Colonic mucosa (tissue), 4 donors: Measurements from ENCODE around the gene MEIOB. TPM values are rescaled to one million over a fixed set of nuclear protein-coding genes. Genes with fewer than 3 reads are reported as not detected.

Experiments
- DNase-seq: peaks from one replicate; pipeline ENCODE4 v3.0.0-alpha.2; 2020
- H3K27ac ChIP-seq: fragments of 200-600 bp; one replicate; pipeline ENCODE4 v1.8.0; 2021
- H3K27me3 ChIP-seq: fragments of 200-600 bp; one replicate; pipeline ENCODE4 v1.8.0; 2021
- H3K36me3 ChIP-seq: fragments of 200-600 bp; one replicate; pipeline ENCODE4 v1.8.0; 2021
- H3K4me1 ChIP-seq: fragments of 200-600 bp; one replicate; pipeline ENCODE4 v1.8.0; 2021; ENCODE audit warnings: mild to moderate bottlenecking
- H3K4me3 ChIP-seq: fragments of 200-600 bp; one replicate; pipeline ENCODE4 v1.8.0; 2021
- H3K9ac ChIP-seq, 2 donors: one replicate each; pipeline ENCODE4 v1.7.0; 2013; ENCODE audit warnings: control low read depth in 2 of 2, low read depth in 2 of 2, low read length in 2 of 2
- H3K9me3 ChIP-seq: fragments of 200-600 bp; one replicate; pipeline ENCODE4 v1.8.0; 2021
- CTCF ChIP-seq: fragments of 200-600 bp; IDR thresholded peaks from one replicate; pipeline ENCODE4 v1.8.0; 2022; ENCODE audit warnings: antibody characterized with exemption, mild to moderate bottlenecking
- intact Hi-C: fragments of 100-400 bp; cut with DNase I; formaldehyde crosslinking; loops from one replicate; pipeline ENCODE4 v1.14.1; 2022
- total RNA-seq, 2 donors: library from RNA; stranded (reverse); fragmentation: NEBNext Ultra II Directional in 1 of 2; extraction: Animal tissue kit (Norgen Biotek cat#: 25700) in 1 of 2; gene quantifications; one replicate each; pipeline ENCODE4 v1.2.1, GENCODE V29; 2021
- donor health status: healthy.
- donor health status: DM: no; HTN: no; CAD: no.
- donor health status: DM: no; HTN: no; CAD: no.

MEIOB gene
- total RNA-seq, 2 donors from 2014 or later = 0.27 TPM; not detected in 1

- intact Hi-C loops = no loop called here
- Histone ChIP-seq H3K36me3 (no peaks in the 10 kb centered on the region), H3K9ac (no peak overlapping the region), H3K27me3 (no peaks in the 10 kb centered on the region), H3K4me3 (no peak overlapping the region), H3K4me1 (peaks cover 10% of the 10 kb centered on the region), H3K9me3 (no peaks in the 10 kb centered on the region), H3K27ac (no peak overlapping the region)
- TF ChIP-seq CTCF = no peak
- no peak for DNase-seq
These were observed 37.0 kb upstream of the MEIOB start for GRCh38 chr16:1908983-1909382.

- H3K4me1 ChIP-seq = peaks cover 3% of the 10 kb centered on the region
- intact Hi-C loops = no loop called here
These were observed 36.2 kb upstream of the MEIOB start for GRCh38 chr16:1908184-1908583.

GRCh38 chr16:1907226-1907860 is 35.4 kb upstream of the MEIOB start:
- no peak for DNase-seq
- intact Hi-C loops = no loop called here
- no peak overlapping the region for H3K27ac ChIP-seq
- H3K4me3 ChIP-seq = no peak overlapping the region
- no peaks in the 10 kb centered on the region for H3K4me1 ChIP-seq
- no peaks in the 10 kb centered on the region for H3K36me3 ChIP-seq
- H3K9me3 ChIP-seq = no peaks in the 10 kb centered on the region
- no peaks in the 10 kb centered on the region for H3K27me3 ChIP-seq
- H3K9ac ChIP-seq = no peak overlapping the region
- TF ChIP-seq CTCF = no peak

More at GRCh38 chr16:1908184-1908583, 36.2 kb upstream of the MEIOB start:
- Histone ChIP-seq H3K27me3 (no peaks in the 10 kb centered on the region), H3K27ac (no peak overlapping the region), H3K9me3 (no peaks in the 10 kb centered on the region), H3K36me3 (no peaks in the 10 kb centered on the region), H3K4me3 (no peak overlapping the region), H3K9ac (no peak overlapping the region)
- no peak for TF ChIP-seq CTCF
- DNase-seq = no peak

- no peak overlapping the region for H3K4me3 ChIP-seq
- no peak overlapping the region for H3K27ac ChIP-seq
- H3K4me1 ChIP-seq = no peaks in the 10 kb centered on the region
- no peak for DNase-seq
- H3K36me3 ChIP-seq = no peaks in the 10 kb centered on the region
- H3K9ac ChIP-seq = no peak overlapping the region
- no peak for TF ChIP-seq CTCF
- no peaks in the 10 kb centered on the region for H3K27me3 ChIP-seq
- no peaks in the 10 kb centered on the region for H3K9me3 ChIP-seq
- intact Hi-C loops = no loop called here
These were observed 34.8 kb upstream of the MEIOB start for GRCh38 chr16:1906846-1907165.

- Histone ChIP-seq H3K4me1 (no peaks in the 10 kb centered on the region), H3K9me3 (no peaks in the 10 kb centered on the region), H3K9ac (no peak overlapping the region), H3K27ac (no peak overlapping the region), H3K27me3 (no peaks in the 10 kb centered on the region), H3K36me3 (no peaks in the 10 kb centered on the region), H3K4me3 (no peak overlapping the region)
- intact Hi-C loops = no loop called here
- no peak for DNase-seq
- no peak for TF ChIP-seq CTCF
These were observed 34.3 kb upstream of the MEIOB start for GRCh38 chr16:1906055-1906845.
